ENCODE data around the gene PAX5. TPM values are rescaled to one million over a fixed set of nuclear protein-coding genes. Genes with fewer than 3 reads are reported as not detected.
"Not testable (repeated sequence)": the region's sequence is repeated elsewhere in the genome, so short reads cannot be mapped to it uniquely, and the experiment has no call there.

PAX5 gene
- total RNA-seq, 1 experiment from 2014 or later, result not detected

DNA sequence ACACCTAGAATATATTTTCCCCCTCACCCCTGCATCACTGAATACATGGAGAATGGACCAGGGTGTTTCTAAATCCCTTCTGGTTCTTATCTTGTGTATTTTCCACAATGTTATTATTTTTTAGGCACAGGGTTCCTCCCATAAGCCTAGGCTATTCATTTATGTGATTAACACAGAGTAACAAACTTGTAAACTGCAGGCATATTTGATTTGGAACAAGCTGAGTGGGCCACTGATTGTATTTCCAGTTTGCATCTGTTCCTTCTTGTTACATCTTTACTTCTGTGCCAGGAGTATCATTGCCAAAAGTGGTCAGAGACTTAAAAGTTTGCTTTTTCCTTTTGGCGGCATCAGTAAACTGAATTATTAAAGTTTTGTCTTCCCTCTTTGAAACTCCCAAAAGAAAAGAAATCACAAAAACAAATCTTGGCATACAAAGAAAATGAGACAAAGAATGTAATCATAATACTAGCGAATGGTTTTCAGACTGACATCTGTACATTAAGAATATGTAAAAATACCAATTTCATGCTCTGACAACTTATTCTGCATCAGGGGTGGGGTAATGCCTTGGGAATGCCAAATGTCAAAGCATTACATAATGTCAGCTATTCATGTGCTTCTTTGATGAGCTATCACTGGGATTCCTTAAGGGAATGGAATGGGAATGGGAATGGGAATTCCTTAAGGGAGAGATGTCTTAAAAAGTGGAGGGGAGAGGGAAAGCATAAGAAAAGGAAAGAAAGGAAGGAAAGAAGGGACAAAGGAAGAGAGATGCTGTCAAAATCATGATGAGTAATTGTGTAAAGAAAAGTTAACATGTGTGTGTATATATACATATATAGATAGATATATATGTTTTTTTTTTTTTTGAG lies 22.2 kb upstream of the PAX5 start:
- no peak overlapping the region for H3K4me3 ChIP-seq
- intact Hi-C loops (cut with micrococcal nuclease; ENCODE audit: unreplicated experiment), result no loop called here
- H3K27ac ChIP-seq, result no peak overlapping the region
- no peaks in the 10 kb centered on the region for H3F3A ChIP-seq (ENCODE audit: insufficient read depth, low read depth)
- ChIA-PET POLR2A (ENCODE audit: unreplicated experiment) (no interaction called here), CTCF (no interaction called here)
- no peak overlapping the region for H2AFZ ChIP-seq
- no peaks in the 10 kb centered on the region for H4K20me1 ChIP-seq (ENCODE audit: insufficient read depth)
- H3K36me3 ChIP-seq (ENCODE audit: low read depth), result no peaks in the 10 kb centered on the region
- TF ChIP-seq, protein P1, sequence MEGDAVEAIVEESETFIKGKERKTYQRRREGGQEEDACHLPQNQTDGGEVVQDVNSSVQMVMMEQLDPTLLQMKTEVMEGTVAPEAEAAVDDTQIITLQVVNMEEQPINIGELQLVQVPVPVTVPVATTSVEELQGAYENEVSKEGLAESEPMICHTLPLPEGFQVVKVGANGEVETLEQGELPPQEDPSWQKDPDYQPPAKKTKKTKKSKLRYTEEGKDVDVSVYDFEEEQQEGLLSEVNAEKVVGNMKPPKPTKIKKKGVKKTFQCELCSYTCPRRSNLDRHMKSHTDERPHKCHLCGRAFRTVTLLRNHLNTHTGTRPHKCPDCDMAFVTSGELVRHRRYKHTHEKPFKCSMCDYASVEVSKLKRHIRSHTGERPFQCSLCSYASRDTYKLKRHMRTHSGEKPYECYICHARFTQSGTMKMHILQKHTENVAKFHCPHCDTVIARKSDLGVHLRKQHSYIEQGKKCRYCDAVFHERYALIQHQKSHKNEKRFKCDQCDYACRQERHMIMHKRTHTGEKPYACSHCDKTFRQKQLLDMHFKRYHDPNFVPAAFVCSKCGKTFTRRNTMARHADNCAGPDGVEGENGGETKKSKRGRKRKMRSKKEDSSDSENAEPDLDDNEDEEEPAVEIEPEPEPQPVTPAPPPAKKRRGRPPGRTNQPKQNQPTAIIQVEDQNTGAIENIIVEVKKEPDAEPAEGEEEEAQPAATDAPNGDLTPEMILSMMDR (conservative IDR thresholded peaks at IDR 0.05), result no peak
- no peak for TF ChIP-seq EZH2 (IDR thresholded peaks at IDR 0.05; ENCODE audit: low read depth)
- no peaks in the 10 kb centered on the region for H3K9me3 ChIP-seq (ENCODE audit: insufficient read depth, low read depth)
- DNase-seq, result no peak
- H3K27me3 ChIP-seq (ENCODE audit: insufficient read depth, low read depth), result peaks cover 65% of the 10 kb centered on the region
- no TSS peak for BruUV-seq (replicated peaks)
- H3K4me2 ChIP-seq, result no peak overlapping the region
- H3K79me2 ChIP-seq (ENCODE audit: low read depth), result no peaks in the 10 kb centered on the region
- no peaks in the 10 kb centered on the region for H3K9me2 ChIP-seq (ENCODE audit: insufficient read depth)
- no peaks in the 10 kb centered on the region for H3K4me1 ChIP-seq (replicated peaks; ENCODE audit: insufficient read depth)

- H3K79me2 ChIP-seq (ENCODE audit: low read depth); CTCF ChIA-PET; H3F3A ChIP-seq (ENCODE audit: insufficient read depth, low read depth); POLR2A ChIA-PET (ENCODE audit: unreplicated experiment); H3K9me3 ChIP-seq (ENCODE audit: insufficient read depth, low read depth); H3K36me3 ChIP-seq (ENCODE audit: low read depth); H3K27ac ChIP-seq; H2AFZ ChIP-seq; H3K4me3 ChIP-seq; BruUV-seq (replicated peaks); H3K9me2 ChIP-seq (ENCODE audit: insufficient read depth); H3K4me1 ChIP-seq (replicated peaks; ENCODE audit: insufficient read depth); intact Hi-C loops (cut with micrococcal nuclease; ENCODE audit: unreplicated experiment); DNase-seq; H4K20me1 ChIP-seq (ENCODE audit: insufficient read depth); H3K4me2 ChIP-seq: not testable (repeated sequence)
- peaks cover 69% of the 10 kb centered on the region for H3K27me3 ChIP-seq (ENCODE audit: insufficient read depth, low read depth)
These were observed 20.3 kb upstream of the PAX5 start for GRCh38 chr9:37054363-37054720.

- Histone ChIP-seq H2AFZ (no peak overlapping the region), H3K9me2 (ENCODE audit: insufficient read depth) (no peaks in the 10 kb centered on the region), H3F3A (ENCODE audit: insufficient read depth, low read depth) (no peaks in the 10 kb centered on the region), H3K9me3 (ENCODE audit: insufficient read depth, low read depth) (no peaks in the 10 kb centered on the region), H3K27ac (no peak overlapping the region), H4K20me1 (ENCODE audit: insufficient read depth) (no peaks in the 10 kb centered on the region), H3K36me3 (ENCODE audit: low read depth) (no peaks in the 10 kb centered on the region), H3K79me2 (ENCODE audit: low read depth) (no peaks in the 10 kb centered on the region), H3K27me3 (ENCODE audit: insufficient read depth, low read depth) (peaks cover 69% of the 10 kb centered on the region), H3K4me1 (replicated peaks; ENCODE audit: insufficient read depth) (no peaks in the 10 kb centered on the region), H3K4me3 (no peak overlapping the region), H3K4me2 (no peak overlapping the region)
- ChIA-PET CTCF (no interaction called here), POLR2A (ENCODE audit: unreplicated experiment) (interaction anchor here (0.6 kb wide), 1 partner anchor 45 kb away, joined by 4 read pairs; no protein-coding TSS in a partner anchor)
- no peak for DNase-seq
- intact Hi-C loops (cut with micrococcal nuclease; ENCODE audit: unreplicated experiment), result no loop called here
- BruUV-seq (replicated peaks), result no TSS peak
- TF ChIP-seq, protein P1 (conservative IDR thresholded peaks at IDR 0.05), result no peak
- TF ChIP-seq EZH2 (IDR thresholded peaks at IDR 0.05; ENCODE audit: low read depth), result no peak
These were observed 19.8 kb upstream of the PAX5 start for GRCh38 chr9:37053684-37054362.
